Body of pancreas (tissue), 4 donors: ENCODE measurements around the gene HSF2. TPM values are rescaled to one million over a fixed set of nuclear protein-coding genes. Genes with fewer than 3 reads are reported as not detected.
"Not testable (repeated sequence)": the region's sequence is repeated elsewhere in the genome, so short reads cannot be mapped to it uniquely, and the experiment has no call there.

Experiments used
- ATAC-seq: fragments of 150-250 bp; one replicate; pipeline ENCODE4 v1.9.1; 2016
- DNase-seq, 4 donors: peaks; one replicate each; pipeline ENCODE4 v3.0.0-alpha.2; 2019
- H3K27ac ChIP-seq, 4 donors: fragments of 200-600 bp; sonication (generic); 1 replicate in 3 of 4; 2 replicates in 1 of 4; pipeline versions ENCODE4 v1.5.1 to v1.6.1; 2016 to 2019; ENCODE audit warnings: mild to moderate bottlenecking in 1 of 4, mixed read lengths in 1 of 4, moderate library complexity in 1 of 4
- H3K27me3 ChIP-seq, 2 donors: fragments of 200-600 bp; sonication (generic); one replicate each; pipeline ENCODE4 v1.6.0; 2016; ENCODE audit warnings: mild to moderate bottlenecking in 1 of 2
- H3K36me3 ChIP-seq, 2 donors: fragments of 200-600 bp; sonication (generic); replicated peaks in 1 of 2; 2 replicates each; pipeline ENCODE4 v1.5.1; 2016; ENCODE audit warnings: low read depth in 2 of 2; ENCODE audit not compliant: insufficient read depth in 1 of 2
- H3K4me1 ChIP-seq: fragments of 200-600 bp; sonication (generic); one replicate; pipeline ENCODE4 v1.6.0; 2016
- H3K4me3 ChIP-seq, 2 donors: fragments of 200-600 bp; sonication (generic); 1 replicate in 1 of 2; 2 replicates in 1 of 2; pipeline ENCODE4 v1.5.1; 2016 to 2019
- H3K9me3 ChIP-seq, 3 donors: fragments of 200-600 bp; sonication (generic); 1 replicate in 2 of 3; 2 replicates in 1 of 3; pipeline ENCODE4 v1.5.1; 2016
- POLR2A ChIP-seq, 3 donors: fragments of 450-650 bp; IDR thresholded peaks; one replicate each; pipeline ENCODE4 v1.6.1; 2016; ENCODE audit warnings: antibody characterized with exemption in 3 of 3, mild to moderate bottlenecking in 2 of 3
- WGBS, 2 donors: methylation state at CpG; one replicate each; pipeline ENCODE4 v1.1.5; 2017; 5-methylcytosine and 5-hydroxymethylcytosine counted together
- intact Hi-C: fragments of 100-400 bp; cut with DNase I; formaldehyde crosslinking; loops from one replicate; pipeline ENCODE4 v1.15.1; 2023
- total RNA-seq, 2 donors: library from RNA; depleted of rRNA; stranded (reverse); fragments of >200 nt; gene quantifications; one replicate each; pipeline ENCODE4 v1.1.0, GENCODE V29; 2016
- TF ChIP-seq, protein P1 (sequence below), 7 experiments: fragments of 450-650 bp in 4 of 7; fragments of 200-600 bp in 3 of 7; sonication (generic) in 3 of 7; IDR thresholded peaks; one replicate each; pipeline ENCODE4 v1.5.1; 2016 to 2019; ENCODE audit warnings: antibody characterized with exemption in 7 of 7

The HSF2 gene
- total RNA-seq, 2 donors from 2014 or later = 3.3 to 7.8 TPM

DNA sequence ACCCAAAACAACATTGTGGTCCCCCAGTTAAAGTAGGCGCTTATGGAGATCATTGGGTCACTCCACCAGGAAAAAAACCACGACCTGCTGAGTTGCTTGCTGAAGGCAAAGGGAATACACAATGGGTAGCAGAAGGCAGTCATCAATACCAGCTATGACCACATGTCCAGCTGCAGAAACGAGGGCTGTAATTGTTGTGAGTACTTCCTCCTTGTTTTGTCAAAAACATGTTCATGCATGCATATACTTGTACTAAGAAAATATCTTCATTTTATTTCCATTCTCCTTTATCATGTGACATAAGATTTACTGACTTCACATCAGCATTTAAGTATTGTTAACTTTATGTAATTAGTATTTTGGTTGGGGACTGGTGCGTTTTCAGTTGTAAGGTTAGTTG is 55.2 kb downstream of the HSF2 start:
- Histone ChIP-seq H3K9me3 (no peaks in the 10 kb centered on the region), H3K27ac (no peak overlapping the region), H3K27me3 (no peaks in the 10 kb centered on the region), H3K4me3 (no peak overlapping the region), H3K36me3 (peaks cover 0 to 18% of the 10 kb centered on the region in 2 donors), H3K4me1 (peaks cover 12% of the 10 kb centered on the region)
- TF ChIP-seq POLR2A (IDR thresholded peaks at IDR 0.05) = no peak
- TF ChIP-seq, protein P1, sequence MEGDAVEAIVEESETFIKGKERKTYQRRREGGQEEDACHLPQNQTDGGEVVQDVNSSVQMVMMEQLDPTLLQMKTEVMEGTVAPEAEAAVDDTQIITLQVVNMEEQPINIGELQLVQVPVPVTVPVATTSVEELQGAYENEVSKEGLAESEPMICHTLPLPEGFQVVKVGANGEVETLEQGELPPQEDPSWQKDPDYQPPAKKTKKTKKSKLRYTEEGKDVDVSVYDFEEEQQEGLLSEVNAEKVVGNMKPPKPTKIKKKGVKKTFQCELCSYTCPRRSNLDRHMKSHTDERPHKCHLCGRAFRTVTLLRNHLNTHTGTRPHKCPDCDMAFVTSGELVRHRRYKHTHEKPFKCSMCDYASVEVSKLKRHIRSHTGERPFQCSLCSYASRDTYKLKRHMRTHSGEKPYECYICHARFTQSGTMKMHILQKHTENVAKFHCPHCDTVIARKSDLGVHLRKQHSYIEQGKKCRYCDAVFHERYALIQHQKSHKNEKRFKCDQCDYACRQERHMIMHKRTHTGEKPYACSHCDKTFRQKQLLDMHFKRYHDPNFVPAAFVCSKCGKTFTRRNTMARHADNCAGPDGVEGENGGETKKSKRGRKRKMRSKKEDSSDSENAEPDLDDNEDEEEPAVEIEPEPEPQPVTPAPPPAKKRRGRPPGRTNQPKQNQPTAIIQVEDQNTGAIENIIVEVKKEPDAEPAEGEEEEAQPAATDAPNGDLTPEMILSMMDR (IDR thresholded peaks at IDR 0.05) = no peak
- ATAC-seq (no peak), DNase-seq (no peak)
- intact Hi-C loops = no loop called here
- 81 to 91% methylated on average over 4 of the region's 4 CpGs for WGBS, 2 donors

DNA sequence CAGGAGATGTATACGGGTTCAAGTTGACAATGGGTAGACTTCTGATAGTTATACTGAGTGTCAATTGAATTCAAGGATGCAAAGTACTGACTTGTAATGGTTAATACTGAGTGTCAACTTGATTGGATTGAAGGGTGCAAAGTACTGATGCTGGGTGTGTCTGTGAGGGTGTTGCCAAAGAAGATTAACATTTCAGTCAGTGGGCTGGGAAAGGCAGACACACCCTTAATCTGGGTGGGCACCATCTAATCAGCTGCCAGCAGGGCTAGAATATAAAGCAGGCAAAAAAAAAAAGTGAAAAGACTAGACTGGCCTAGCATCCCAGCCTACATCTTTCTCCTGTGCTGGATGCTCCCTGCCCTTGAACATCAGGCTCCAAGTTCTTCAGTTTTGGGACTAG is 55.7 kb downstream of the HSF2 start:
- H3K27ac ChIP-seq, DNase-seq, H3K9me3 ChIP-seq, intact Hi-C loops, ATAC-seq, H3K27me3 ChIP-seq, H3K4me3 ChIP-seq: not testable (repeated sequence)
- Histone ChIP-seq H3K36me3 (peaks cover 0 to 18% of the 10 kb centered on the region in 2 donors), H3K4me1 (peaks cover 16% of the 10 kb centered on the region)
- 81% methylated on average over 1 of the region's 1 CpG for WGBS, 2 donors

- Histone ChIP-seq H3K9me3 (no peaks in the 10 kb centered on the region), H3K27ac (no peak overlapping the region), H3K4me3 (no peak overlapping the region), H3K36me3 (peaks cover 0 to 8% of the 10 kb centered on the region in 2 donors), H3K4me1 (peaks cover 39% of the 10 kb centered on the region), H3K27me3 (no peaks in the 10 kb centered on the region)
- no peak for ATAC-seq
- WGBS, 2 donors = 88 to 89% methylated on average over 1 of the region's 1 CpG
- intact Hi-C loops = no loop called here
- no peak for DNase-seq
- TF ChIP-seq, protein P1 (IDR thresholded peaks at IDR 0.05) = no peak
- TF ChIP-seq POLR2A (IDR thresholded peaks at IDR 0.05) = no peak
Observed at GRCh38 chr6:122458087-122458486, 58.6 kb downstream of the HSF2 start.

DNA sequence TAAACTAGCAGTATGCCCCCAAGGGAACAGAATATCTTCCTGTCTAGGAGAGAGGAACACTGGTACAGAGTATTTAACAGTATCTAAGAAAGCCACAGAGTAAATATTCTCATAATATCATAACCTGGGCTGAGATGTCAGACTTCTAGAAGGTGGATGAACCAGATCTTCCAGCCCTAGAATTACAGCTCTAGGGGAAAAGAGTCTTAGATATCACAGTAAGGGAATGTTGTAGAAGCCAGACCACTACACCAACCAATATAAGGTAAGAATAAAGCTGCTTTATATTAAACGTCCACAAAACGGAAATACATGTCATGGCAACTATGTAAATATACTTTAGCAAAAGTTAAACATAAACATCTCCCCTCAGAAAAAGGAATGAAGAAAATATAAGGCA is 59.8 kb downstream of the HSF2 start:
- peaks cover 40% of the 10 kb centered on the region for H3K4me1 ChIP-seq
- DNase-seq (no peak), ATAC-seq (no peak)
- H3K36me3 ChIP-seq = peaks cover 0 to 1% of the 10 kb centered on the region in 2 donors
- TF ChIP-seq, protein P1 (IDR thresholded peaks at IDR 0.05) = no peak
- TF ChIP-seq POLR2A (IDR thresholded peaks at IDR 0.05) = no peak
- 9 to 25% methylated on average over 2 of the region's 2 CpGs for WGBS, 2 donors
- intact Hi-C loops = no loop called here
- H3K4me3 ChIP-seq = no peak overlapping the region
- H3K27ac ChIP-seq = no peak overlapping the region
- no peaks in the 10 kb centered on the region for H3K27me3 ChIP-seq
- H3K9me3 ChIP-seq = no peaks in the 10 kb centered on the region

DNA sequence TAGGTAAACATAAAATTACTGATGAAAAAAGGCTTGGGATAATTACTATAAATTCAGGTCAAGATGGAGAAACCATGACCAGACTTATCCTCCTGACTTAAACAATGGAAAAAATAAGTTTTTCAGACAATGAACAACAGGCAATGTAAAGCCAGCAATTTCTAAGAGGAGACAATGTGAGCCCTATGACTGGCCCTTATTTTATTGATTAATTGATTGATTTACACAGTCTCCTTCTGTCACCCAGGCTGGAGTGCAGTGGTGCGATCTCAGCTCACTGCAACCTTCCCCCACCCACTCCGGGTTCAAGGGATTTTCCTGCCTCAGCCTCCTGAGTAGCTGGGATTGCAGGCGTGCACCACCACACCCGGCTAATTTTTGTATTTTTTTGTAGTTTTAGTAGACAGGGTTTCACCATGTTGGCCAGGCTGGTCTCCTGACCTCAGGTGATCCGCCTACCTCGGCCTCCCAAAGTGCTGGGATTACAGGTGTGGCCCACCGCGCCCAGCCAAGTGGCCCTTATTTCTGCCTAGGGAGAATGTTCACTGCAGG is 60.5 kb downstream of the HSF2 start:
- DNase-seq, H3K27me3 ChIP-seq, H3K4me3 ChIP-seq, intact Hi-C loops, H3K9me3 ChIP-seq, H3K36me3 ChIP-seq, H3K27ac ChIP-seq, ATAC-seq: not testable (repeated sequence)
- 79 to 84% methylated on average over 8 of the region's 8 CpGs for WGBS, 2 donors
- H3K4me1 ChIP-seq = peaks cover 47% of the 10 kb centered on the region

DNA sequence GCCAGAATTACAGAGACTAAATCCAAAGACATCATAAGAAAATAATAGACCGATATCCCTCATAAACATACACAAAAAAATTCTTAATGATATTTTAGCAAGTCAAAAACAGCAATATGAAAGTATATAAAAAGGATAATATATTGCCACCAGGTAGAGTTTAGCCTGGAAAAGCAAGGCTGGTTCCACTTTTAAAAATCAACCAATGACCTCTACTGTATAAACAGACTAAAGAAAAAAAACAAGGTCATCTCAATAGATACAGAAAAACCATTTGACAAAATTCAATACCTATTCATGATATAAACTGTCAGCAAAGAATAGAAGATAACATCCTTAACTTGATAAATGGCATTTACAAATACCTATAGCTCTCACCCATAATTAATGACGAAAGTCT is 62.4 kb downstream of the HSF2 start:
- DNase-seq = no peak
- Histone ChIP-seq H3K4me1 (peaks cover 61% of the 10 kb centered on the region), H3K9me3 (no peaks in the 10 kb centered on the region), H3K36me3 (no peaks in the 10 kb centered on the region), H3K27me3 (no peaks in the 10 kb centered on the region), H3K4me3 (no peak overlapping the region), H3K27ac (no peak overlapping the region)
- TF ChIP-seq, protein P1 (IDR thresholded peaks at IDR 0.05) = no peak
- TF ChIP-seq POLR2A (IDR thresholded peaks at IDR 0.05) = no peak
- no peak for ATAC-seq
- WGBS, 2 donors = 62 to 65% methylated on average over 2 of the region's 2 CpGs
- intact Hi-C loops = no loop called here
